NCI-H345 (cell line): ENCODE measurements around the gene PTCD1.
A peak's percentile ranks its signal among the peaks of the same experiment; 100 is the strongest.

ENCODE experiments used
- DNase-seq: peaks from one replicate; lab custom pipeline; 2025; lab: John Stamatoyannopoulos, UW

PTCD1 gene

GRCh38 chr7:99438573-99439480, at the start of gene PTCD1, which contains the start of gene CPSF4:
Gene PTCD1 (minus strand): TSS chr7:99438798. CDS start chr7:99435242, 3,556 bp downstream.
Gene CPSF4 (plus strand): TSS chr7:99438943. CDS start chr7:99439083, 140 bp downstream.
- DNase-seq, result peak; percentile 93

GRCh38 chr7:99485094-99485493, 46.5 kb upstream of the PTCD1 start:
- no peak for DNase-seq

GRCh38 chr7:99478464-99479440, 40.2 kb upstream of the PTCD1 start:
- no peak for DNase-seq

GRCh38 chr7:99476107-99476506, 37.5 kb upstream of the PTCD1 start:
- DNase-seq, result no peak

GRCh38 chr7:99473315-99473596, 34.7 kb upstream of the PTCD1 start:
- peak; percentile 26 for DNase-seq

- DNase-seq, result peak; percentile 97
Observed at GRCh38 chr7:99472561-99473314, 34.1 kb upstream of the PTCD1 start, which contains the start of gene ZNF789. Gene ZNF789 (plus strand): TSS chr7:99472890. CDS start chr7:99476457, 3,567 bp downstream.

GRCh38 chr7:99469381-99470065, 30.9 kb upstream of the PTCD1 start:
- DNase-seq, result no peak

GRCh38 chr7:99468336-99468918, 29.8 kb upstream of the PTCD1 start:
- no peak for DNase-seq

- DNase-seq, result no peak
Observed at GRCh38 chr7:99465421-99465768, 26.8 kb upstream of the PTCD1 start.

- no peak for DNase-seq
Observed at GRCh38 chr7:99461221-99461620, 22.6 kb upstream of the PTCD1 start.

GRCh38 chr7:99460651-99461050, 22.1 kb upstream of the PTCD1 start:
- no peak for DNase-seq

- DNase-seq, result peak; percentile 11
Observed at GRCh38 chr7:99459087-99459486, 20.5 kb upstream of the PTCD1 start.

GRCh38 chr7:99457650-99458493, 19.3 kb upstream of the PTCD1 start:
- DNase-seq, result no peak

- DNase-seq, result no peak
Observed at GRCh38 chr7:99457050-99457649, 18.6 kb upstream of the PTCD1 start.

- DNase-seq, result no peak
Observed at GRCh38 chr7:99456288-99456687, 17.7 kb upstream of the PTCD1 start.

- DNase-seq, result no peak
Observed at GRCh38 chr7:99455874-99456273, 17.3 kb upstream of the PTCD1 start.

GRCh38 chr7:99453105-99453504, 14.5 kb upstream of the PTCD1 start:
- no peak for DNase-seq

- DNase-seq, result no peak
Observed at GRCh38 chr7:99452541-99452940, 13.9 kb upstream of the PTCD1 start.

- no peak for DNase-seq
Observed at GRCh38 chr7:99451936-99452335, 13.3 kb upstream of the PTCD1 start.

- DNase-seq, result no peak
Observed at GRCh38 chr7:99449326-99449725, 10.7 kb upstream of the PTCD1 start.
